Stimulated activated CD8-positive, alpha-beta memory T cell treated with anti-CD3 and anti-CD28 coated beads, Interleukin-12 subunit alpha, Interleukin-12 subunit beta, amount 100 ng/mL, for 24 hours (primary cell): ENCODE measurements around the gene IL26.
"Not testable (repeated sequence)": the region's sequence is repeated elsewhere in the genome, so short reads cannot be mapped to it uniquely, and the experiment has no call there.

Experiments used
- DNase-seq: peaks from one replicate; pipeline ENCODE4 v3.0.0-alpha.2; 2020; ENCODE audit errors: extremely low read depth

IL26 gene

GRCh38 chr12:68199127-68199526 is 26.5 kb downstream of the IL26 start:
- DNase-seq = no peak

GRCh38 chr12:68198507-68199086 is 27.0 kb downstream of the IL26 start:
- DNase-seq = no peak

- DNase-seq = no peak
Measured at GRCh38 chr12:68190301-68190700, 35.3 kb downstream of the IL26 start.

GRCh38 chr12:68189821-68190242 is 35.8 kb downstream of the IL26 start:
- no peak for DNase-seq

- DNase-seq = no peak
Measured at GRCh38 chr12:68185598-68185997, 40.0 kb downstream of the IL26 start.

GRCh38 chr12:68180792-68181744 is 44.5 kb downstream of the IL26 start:
- no peak for DNase-seq

GRCh38 chr12:68178774-68179439 is 46.7 kb downstream of the IL26 start:
- no peak for DNase-seq

GRCh38 chr12:68178184-68178583 is 47.4 kb downstream of the IL26 start:
- no peak for DNase-seq

- DNase-seq = no peak
Measured at GRCh38 chr12:68177562-68177961, 48.0 kb downstream of the IL26 start.

- no peak for DNase-seq
Measured at GRCh38 chr12:68176257-68176656, 49.4 kb downstream of the IL26 start.

- no peak for DNase-seq
Measured at GRCh38 chr12:68175557-68176061, 50.0 kb downstream of the IL26 start.

- DNase-seq = not testable (repeated sequence)
Measured at GRCh38 chr12:68174761-68175160, 50.8 kb downstream of the IL26 start.

- DNase-seq = no peak
Measured at GRCh38 chr12:68173792-68174191, 51.8 kb downstream of the IL26 start.

- no peak for DNase-seq
Measured at GRCh38 chr12:68170726-68171125, 54.9 kb downstream of the IL26 start.

- no peak for DNase-seq
Measured at GRCh38 chr12:68169213-68169889, 56.3 kb downstream of the IL26 start.

GRCh38 chr12:68166317-68166831 is 59.2 kb downstream of the IL26 start:
- DNase-seq = no peak

- no peak for DNase-seq
Measured at GRCh38 chr12:68163560-68164081, 62.0 kb downstream of the IL26 start.

GRCh38 chr12:68162374-68162773 is 63.2 kb downstream of the IL26 start:
- DNase-seq = no peak

GRCh38 chr12:68159681-68160304 is 65.8 kb downstream of the IL26 start, which contains the start of gene IFNG:
Gene IFNG, minus strand, starts transcription at chr12:68159740. Its CDS starts 125 bp downstream, at chr12:68159615.
- no peak for DNase-seq

GRCh38 chr12:68158432-68158831 is 67.2 kb downstream of the IL26 start:
- DNase-seq = no peak

GRCh38 chr12:68157380-68157779 is 68.2 kb downstream of the IL26 start:
- no peak for DNase-seq
